ENCODE data around the gene SLAIN1.

The SLAIN1 gene

GRCh38 chr13:77696006-77696878 lies 1.2 kb upstream of the SLAIN1 start:
- H3K27ac Mint-ChIP-seq = no peak overlapping the region
- TF ChIP-seq CTCF (IDR thresholded peaks at IDR 0.05) = no peak
- H3K4me1 Mint-ChIP-seq = peaks cover 23% of the 10 kb centered on the region
- H3K36me3 Mint-ChIP-seq (ENCODE audit: low read depth) = no peaks in the 10 kb centered on the region
- H3K9me3 Mint-ChIP-seq = no peaks in the 10 kb centered on the region
- peaks cover 55% of the 10 kb centered on the region for H3K27me3 Mint-ChIP-seq (ENCODE audit: low read depth, poor library complexity)
- DNase-seq = no peak
- peak overlapping the region; percentile 84 for H3K4me3 Mint-ChIP-seq

- no peaks in the 10 kb centered on the region for H3K36me3 Mint-ChIP-seq (ENCODE audit: low read depth)
- DNase-seq = no peak
- H3K4me3 Mint-ChIP-seq = peak overlapping the region; percentile 84
- H3K27ac Mint-ChIP-seq = no peak overlapping the region
- TF ChIP-seq CTCF (IDR thresholded peaks at IDR 0.05) = no peak
- no peaks in the 10 kb centered on the region for H3K9me3 Mint-ChIP-seq
- H3K4me1 Mint-ChIP-seq = peaks cover 23% of the 10 kb centered on the region
- peaks cover 55% of the 10 kb centered on the region for H3K27me3 Mint-ChIP-seq (ENCODE audit: low read depth, poor library complexity)
Measured at GRCh38 chr13:77696879-77697216, 639 bp upstream of the SLAIN1 start.

- H3K27ac Mint-ChIP-seq = no peak overlapping the region
- H3K36me3 Mint-ChIP-seq (ENCODE audit: low read depth) = no peaks in the 10 kb centered on the region
- no peak for TF ChIP-seq CTCF (IDR thresholded peaks at IDR 0.05)
- peak; percentile 70 for DNase-seq
- peaks cover 52% of the 10 kb centered on the region for H3K27me3 Mint-ChIP-seq (ENCODE audit: low read depth, poor library complexity)
- H3K4me1 Mint-ChIP-seq = peaks cover 23% of the 10 kb centered on the region
- H3K4me3 Mint-ChIP-seq = peak overlapping the region; percentile 95
- H3K9me3 Mint-ChIP-seq = no peaks in the 10 kb centered on the region
Measured at GRCh38 chr13:77698201-77699058, 943 bp downstream of the SLAIN1 start.

- no peaks in the 10 kb centered on the region for H3K36me3 Mint-ChIP-seq (ENCODE audit: low read depth)
- H3K9me3 Mint-ChIP-seq = no peaks in the 10 kb centered on the region
- H3K27me3 Mint-ChIP-seq (ENCODE audit: low read depth, poor library complexity) = peaks cover 49% of the 10 kb centered on the region
- H3K4me3 Mint-ChIP-seq = peak overlapping the region; percentile 95
- H3K27ac Mint-ChIP-seq = no peak overlapping the region
- H3K4me1 Mint-ChIP-seq = peaks cover 23% of the 10 kb centered on the region
- DNase-seq = no peak
- no peak for TF ChIP-seq CTCF (IDR thresholded peaks at IDR 0.05)
Measured at GRCh38 chr13:77699059-77699680, 1.7 kb downstream of the SLAIN1 start.

GRCh38 chr13:77701305-77701704 lies 3.8 kb downstream of the SLAIN1 start:
- no peaks in the 10 kb centered on the region for H3K9me3 Mint-ChIP-seq
- H3K27ac Mint-ChIP-seq = no peak overlapping the region
- H3K4me1 Mint-ChIP-seq = peaks cover 23% of the 10 kb centered on the region
- H3K27me3 Mint-ChIP-seq (ENCODE audit: low read depth, poor library complexity) = peaks cover 28% of the 10 kb centered on the region
- H3K36me3 Mint-ChIP-seq (ENCODE audit: low read depth) = peaks cover 12% of the 10 kb centered on the region
- no peak for TF ChIP-seq CTCF (IDR thresholded peaks at IDR 0.05)
- H3K4me3 Mint-ChIP-seq = no peak overlapping the region
- DNase-seq = no peak

Data from nephron progenitor cell (in vitro differentiated cells).